Hepatocyte (in vitro differentiated cells): ENCODE results near the gene EMILIN1. TPM values are rescaled to one million over a fixed set of nuclear protein-coding genes. Genes with fewer than 3 reads are reported as not detected.

Source experiments
- DNase-seq: peaks from one replicate; pipeline ENCODE4 v3.0.0-alpha.2; 2016; ENCODE audit warnings: low spot score
- H2AFZ ChIP-seq: fragments of 200-600 bp; sonication (generic); 2 replicates; pipeline ENCODE4 v1.6.0; 2016; ENCODE audit warnings: antibody characterized with exemption, mild to moderate bottlenecking
- H3K27ac ChIP-seq: fragments of 200-600 bp; sonication (generic); 2 replicates; pipeline ENCODE4 v1.5.1; 2016; ENCODE audit warnings: mild to moderate bottlenecking
- H3K27me3 ChIP-seq: fragments of 200-600 bp; sonication (generic); 2 replicates; pipeline ENCODE4 v1.6.1; 2016
- H3K36me3 ChIP-seq: fragments of 200-600 bp; sonication (generic); replicated peaks from 2 replicates; pipeline ENCODE4 v1.5.1; 2016; ENCODE audit warnings: low read depth; ENCODE audit not compliant: insufficient read depth
- H3K4me1 ChIP-seq: fragments of 200-600 bp; sonication (generic); 2 replicates; pipeline ENCODE4 v1.5.1; 2016; ENCODE audit warnings: mild to moderate bottlenecking, moderate library complexity; ENCODE audit not compliant: insufficient read depth
- H3K4me2 ChIP-seq: fragments of 200-600 bp; sonication (generic); 2 replicates; pipeline ENCODE4 v1.6.0; 2016
- H3K4me3 ChIP-seq: fragments of 200-600 bp; sonication (generic); 2 replicates; pipeline ENCODE4 v1.5.1; 2016; ENCODE audit warnings: mild to moderate bottlenecking
- H3K79me2 ChIP-seq: fragments of 200-600 bp; sonication (generic); 2 replicates; pipeline ENCODE4 v1.6.0; 2017; ENCODE audit warnings: mild to moderate bottlenecking
- H3K9me2 ChIP-seq: fragments of 200-600 bp; sonication (generic); replicated peaks from 2 replicates; pipeline ENCODE4 v1.6.0; 2017; ENCODE audit warnings: mild to moderate bottlenecking; ENCODE audit not compliant: insufficient read depth
- H3K9me3 ChIP-seq: fragments of 200-600 bp; sonication (generic); 2 replicates; pipeline ENCODE4 v1.5.1; 2016; ENCODE audit warnings: low read depth, mild to moderate bottlenecking
- H4K20me1 ChIP-seq: fragments of 200-600 bp; sonication (generic); 2 replicates; pipeline ENCODE4 v1.6.0; 2016; ENCODE audit warnings: mild to moderate bottlenecking; ENCODE audit not compliant: insufficient read depth, poor library complexity, severe bottlenecking
- CTCF ChIP-seq: fragments of 200-600 bp; sonication (generic); IDR thresholded peaks from 2 replicates; pipeline ENCODE4 v1.5.1; 2016; ENCODE audit warnings: antibody characterized with exemption, mild to moderate bottlenecking; ENCODE audit not compliant: poor library complexity
- EZH2 ChIP-seq: fragments of 200-600 bp; sonication (generic); IDR thresholded peaks from 2 replicates; pipeline ENCODE4 v1.6.1; 2016; ENCODE audit warnings: antibody characterized with exemption, mild to moderate bottlenecking, borderline replicate concordance
- EZH2phosphoT487 ChIP-seq: fragments of 200-600 bp; sonication (generic); IDR thresholded peaks from one replicate; pipeline ENCODE4 v1.6.1; 2018; ENCODE audit warnings: antibody characterized with exemption, mild to moderate bottlenecking, low read depth, moderate library complexity; ENCODE audit not compliant: unreplicated experiment, severe bottlenecking
- WGBS: methylation state at CpG from one replicate; pipeline ENCODE4 v1.1.6; 2016; ENCODE audit warnings: low lambda C conversion rate; ENCODE audit errors: missing lambda C conversion rate; 5-methylcytosine and 5-hydroxymethylcytosine counted together
- polyA plus RNA-seq: library from polyadenylated mRNA; unstranded; fragments of >200 nt; fragmentation: Nextera tagmentation; extraction: Ambion mirVana; gene quantifications from 2 replicates; pipeline ENCODE4 v1.2.1, GENCODE V29; 2016
- total RNA-seq: library from RNA; depleted of rRNA; stranded (reverse); fragments of >200 nt; gene quantifications from 2 replicates; pipeline ENCODE4 v1.2.3, GENCODE V29; 2014

The EMILIN1 gene
- total and polyA plus RNA-seq, 2 experiments from 2014 or later: 80.8 to 109 TPM

DNA sequence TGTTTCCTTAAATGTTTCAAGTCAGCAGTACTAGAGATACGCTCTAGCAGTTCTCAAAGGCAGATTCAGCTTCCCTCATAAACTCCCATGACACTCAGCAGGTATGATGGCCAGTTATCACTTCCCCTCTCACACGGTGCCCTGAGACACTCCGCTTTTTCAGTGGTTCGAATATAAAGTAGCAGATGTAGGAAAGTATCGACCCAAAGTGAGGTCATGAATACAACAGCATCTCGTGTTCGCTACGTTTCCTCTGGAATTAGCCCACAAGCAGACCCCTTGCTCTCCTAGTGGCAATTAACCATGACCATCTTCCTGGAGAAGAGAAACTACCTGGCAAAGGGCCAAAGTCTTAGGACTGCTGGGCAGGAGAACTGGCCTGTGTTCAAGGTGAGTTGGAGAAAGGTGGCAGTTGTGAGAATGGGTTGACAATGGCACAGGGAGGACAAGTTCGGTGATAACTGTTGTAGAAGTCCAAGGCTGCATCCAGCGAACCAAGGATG lies 36.2 kb upstream of the EMILIN1 start:
- Histone ChIP-seq H3K27ac (no peak overlapping the region), H3K79me2 (no peaks in the 10 kb centered on the region), H3K9me3 (no peaks in the 10 kb centered on the region), H3K36me3 (no peaks in the 10 kb centered on the region), H4K20me1 (no peaks in the 10 kb centered on the region), H3K27me3 (no peaks in the 10 kb centered on the region), H3K4me1 (no peaks in the 10 kb centered on the region), H3K4me2 (no peak overlapping the region), H3K9me2 (no peaks in the 10 kb centered on the region), H3K4me3 (no peak overlapping the region), H2AFZ (no peak overlapping the region)
- TF ChIP-seq EZH2phosphoT487 (no peak), CTCF (no peak), EZH2 (no peak)
- 91% methylated on average over 10 of the region's 10 CpGs for WGBS
- DNase-seq: no peak

- H3K36me3 ChIP-seq: no peaks in the 10 kb centered on the region
- WGBS: 80% methylated on average over 7 of the region's 7 CpGs
- H3K4me1 ChIP-seq: no peaks in the 10 kb centered on the region
- no peak for DNase-seq
- TF ChIP-seq EZH2phosphoT487: no peak
- no peak for TF ChIP-seq CTCF
- no peak for TF ChIP-seq EZH2
- H3K9me3 ChIP-seq: no peaks in the 10 kb centered on the region
- H3K27ac ChIP-seq: peak overlapping the region; percentile 40
- no peak overlapping the region for H2AFZ ChIP-seq
- no peak overlapping the region for H3K4me2 ChIP-seq
- H4K20me1 ChIP-seq: no peaks in the 10 kb centered on the region
- H3K4me3 ChIP-seq: no peak overlapping the region
- H3K27me3 ChIP-seq: no peaks in the 10 kb centered on the region
- no peaks in the 10 kb centered on the region for H3K9me2 ChIP-seq
- no peaks in the 10 kb centered on the region for H3K79me2 ChIP-seq
Observed at GRCh38 chr2:27042985-27043634, 35.3 kb upstream of the EMILIN1 start.

DNA sequence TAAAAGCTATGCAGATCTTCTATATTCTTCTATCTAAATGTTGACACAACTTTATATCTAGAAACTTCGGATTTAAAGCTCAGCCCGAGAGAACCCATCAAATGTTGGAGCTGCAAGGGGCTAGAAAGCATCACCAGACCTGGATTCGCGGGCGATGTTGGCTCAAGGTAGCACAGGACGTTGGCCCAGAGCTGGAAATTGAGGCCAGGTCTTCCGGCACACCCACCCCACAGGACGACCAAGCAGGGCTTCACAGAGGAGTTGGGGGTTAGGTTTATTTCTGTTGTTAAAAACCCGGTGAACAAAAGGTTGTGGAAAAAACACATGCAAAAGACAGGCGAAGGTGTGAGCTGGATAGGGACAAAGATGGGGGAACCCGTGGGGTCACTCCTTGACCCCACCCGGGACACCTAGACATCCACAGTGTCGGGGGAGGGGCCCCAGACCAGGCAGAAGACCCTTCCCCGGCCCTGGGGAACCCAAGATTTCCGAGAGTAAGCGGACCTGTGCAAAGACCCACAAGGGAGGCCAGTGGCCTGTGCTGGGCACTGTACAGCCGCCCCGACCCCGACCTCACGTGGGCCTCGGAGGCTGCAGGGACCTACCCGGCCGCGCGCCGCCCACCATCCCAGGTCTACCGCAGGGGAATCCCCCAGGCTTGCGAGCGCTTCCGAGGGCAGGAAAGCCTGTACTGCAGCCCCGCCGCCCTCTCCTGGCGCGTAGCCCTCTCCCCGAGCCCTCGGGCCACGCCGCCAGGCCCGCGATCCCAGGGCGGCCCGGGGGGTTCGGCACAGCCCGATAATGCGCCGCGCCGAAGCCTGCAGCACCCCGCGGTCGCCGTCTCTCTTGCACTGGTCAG lies 28.8 kb upstream of the EMILIN1 start:
- Histone ChIP-seq H3K27me3 (no peaks in the 10 kb centered on the region), H3K4me1 (peaks cover 12% of the 10 kb centered on the region), H2AFZ (peak overlapping the region; percentile 51), H3K9me3 (no peaks in the 10 kb centered on the region), H3K27ac (peak overlapping the region; percentile 91), H3K9me2 (no peaks in the 10 kb centered on the region), H3K36me3 (no peaks in the 10 kb centered on the region), H3K4me2 (peak overlapping the region; percentile 83), H3K79me2 (no peaks in the 10 kb centered on the region), H3K4me3 (peak overlapping the region; percentile 85), H4K20me1 (no peaks in the 10 kb centered on the region)
- peak; percentile 72 for DNase-seq
- TF ChIP-seq CTCF: no peak
- no peak for TF ChIP-seq EZH2
- TF ChIP-seq EZH2phosphoT487: no peak
- WGBS: 11% methylated on average over 49 of the region's 52 CpGs
